Measurements from ENCODE around the gene LRRC55.

LRRC55 gene

DNA sequence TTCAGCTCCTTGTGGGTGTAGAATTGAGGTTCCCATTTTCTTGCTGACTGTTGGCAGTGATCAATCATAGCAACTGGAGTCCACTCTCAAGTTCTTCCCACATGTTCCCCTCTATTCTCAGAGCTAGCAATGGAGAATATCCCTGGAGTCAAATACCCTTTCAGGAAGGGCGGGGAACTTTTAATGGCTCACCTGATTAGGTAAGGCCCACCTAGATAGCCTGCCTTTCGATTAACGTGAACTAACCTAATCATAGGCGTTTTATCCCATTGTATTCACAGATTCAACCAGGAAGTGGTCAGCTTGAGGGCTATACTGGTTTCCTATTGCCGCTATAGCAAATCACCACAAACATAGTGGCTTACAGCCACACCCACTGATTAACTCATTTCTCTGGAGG, 7.1 kb upstream of the LRRC55 start:
- Histone ChIP-seq H3K36me3 (ENCODE audit: control insufficient read depth in 1 of 2, insufficient read depth in 2 of 2, low read depth in 1 of 2, low read length in 2 of 2) (no peaks in the 10 kb centered on the region), H3K4ac (ENCODE audit: low read depth in 1 of 2, low read length in 2 of 2) (no peak overlapping the region), H3K4me2 (ENCODE audit: low read length, poor library complexity, severe bottlenecking) (no peak overlapping the region), H3K18ac (ENCODE audit: low read depth in 1 of 2, low read length in 2 of 2) (no peak overlapping the region), H3K27ac (ENCODE audit: low read length, poor library complexity, severe bottlenecking) (no peak overlapping the region), H3K4me1 (ENCODE audit: control insufficient read depth, insufficient read depth, low read depth, low read length) (no peaks in the 10 kb centered on the region), H3K23ac (ENCODE audit: low read length in 2 of 2) (peak overlapping the region in 1 of 2 experiments; percentile 20), H3K27me3 (ENCODE audit: control insufficient read depth in 1 of 2, insufficient read depth in 1 of 2, low read length in 2 of 2) (peaks cover 10 to 44% of the 10 kb centered on the region in 2 experiments), H4K91ac (ENCODE audit: low read length) (no peak overlapping the region), H2BK15ac (ENCODE audit: low read depth, poor library complexity, severe bottlenecking) (no peak overlapping the region), H3K14ac (ENCODE audit: low read length in 2 of 2) (no peak overlapping the region), H3K9me3 (ENCODE audit: control insufficient read depth, low read length) (no peaks in the 10 kb centered on the region), H3K79me1 (replicated peaks; ENCODE audit: low read length, poor library complexity, severe bottlenecking) (no peaks in the 10 kb centered on the region), H2AFZ (ENCODE audit: low read depth, low read length) (no peak overlapping the region), H2AK5ac (ENCODE audit: low read length, severe bottlenecking) (no peak overlapping the region), H2BK120ac (ENCODE audit: low read depth, low read length) (no peak overlapping the region), H2BK12ac (ENCODE audit: low read length in 2 of 2) (no peak overlapping the region), H2BK5ac (ENCODE audit: low read depth, low read length, poor library complexity, severe bottlenecking) (no peak overlapping the region), H3K9ac (ENCODE audit: low read length) (no peak overlapping the region), H4K8ac (ENCODE audit: low read length) (no peak overlapping the region), H3K4me3 (ENCODE audit: insufficient read depth in 1 of 2, low read depth in 1 of 2, low read length in 2 of 2) (no peak overlapping the region)
- no peak for DNase-seq
- WGBS = 86% methylated on average over 5 of the region's 5 CpGs

DNA sequence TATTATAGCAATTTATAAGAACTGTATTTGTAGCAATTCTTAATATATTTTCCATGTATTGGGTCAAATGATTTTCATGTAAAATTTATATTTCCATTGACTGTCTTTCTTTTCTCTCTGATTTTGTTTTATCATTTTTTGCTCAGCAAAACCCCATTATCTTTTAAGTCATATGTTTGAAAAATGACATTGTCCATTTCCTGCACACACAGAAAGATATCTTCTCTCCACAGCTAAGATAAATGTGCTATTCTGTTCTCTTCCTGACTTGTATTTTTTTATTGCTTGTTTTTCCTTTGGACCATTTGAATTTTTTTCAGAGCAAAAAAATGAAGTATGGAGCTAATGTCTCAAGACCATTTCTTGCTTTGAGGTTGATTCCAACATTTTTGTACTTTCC, 6.3 kb upstream of the LRRC55 start:
- Histone ChIP-seq H3K36me3 (ENCODE audit: control insufficient read depth in 1 of 2, insufficient read depth in 2 of 2, low read depth in 1 of 2, low read length in 2 of 2) (no peaks in the 10 kb centered on the region), H3K14ac (ENCODE audit: low read length in 2 of 2) (no peak overlapping the region), H3K4me2 (ENCODE audit: low read length, poor library complexity, severe bottlenecking) (no peak overlapping the region), H3K4ac (ENCODE audit: low read depth in 1 of 2, low read length in 2 of 2) (no peak overlapping the region), H2AFZ (ENCODE audit: low read depth, low read length) (no peak overlapping the region), H2BK15ac (ENCODE audit: low read depth, poor library complexity, severe bottlenecking) (no peak overlapping the region), H3K23ac (ENCODE audit: low read length in 2 of 2) (no peak overlapping the region), H3K27ac (ENCODE audit: low read length, poor library complexity, severe bottlenecking) (no peak overlapping the region), H2BK5ac (ENCODE audit: low read depth, low read length, poor library complexity, severe bottlenecking) (no peak overlapping the region), H2BK120ac (ENCODE audit: low read depth, low read length) (no peak overlapping the region), H3K18ac (ENCODE audit: low read depth in 1 of 2, low read length in 2 of 2) (no peak overlapping the region), H3K79me1 (replicated peaks; ENCODE audit: low read length, poor library complexity, severe bottlenecking) (no peaks in the 10 kb centered on the region), H2AK5ac (ENCODE audit: low read length, severe bottlenecking) (no peak overlapping the region), H4K91ac (ENCODE audit: low read length) (no peak overlapping the region), H2BK12ac (ENCODE audit: low read length in 2 of 2) (no peak overlapping the region), H4K8ac (ENCODE audit: low read length) (no peak overlapping the region), H3K9ac (ENCODE audit: low read length) (no peak overlapping the region), H3K4me3 (ENCODE audit: insufficient read depth in 1 of 2, low read depth in 1 of 2, low read length in 2 of 2) (no peak overlapping the region), H3K27me3 (ENCODE audit: control insufficient read depth in 1 of 2, insufficient read depth in 1 of 2, low read length in 2 of 2) (peaks cover 19 to 52% of the 10 kb centered on the region in 2 experiments), H3K9me3 (ENCODE audit: control insufficient read depth, low read length) (no peaks in the 10 kb centered on the region), H3K4me1 (ENCODE audit: control insufficient read depth, insufficient read depth, low read depth, low read length) (no peaks in the 10 kb centered on the region)
- no peak for DNase-seq

GRCh38 chr11:57178334-57178733, 3.4 kb upstream of the LRRC55 start:
- H3K9me3 ChIP-seq (ENCODE audit: control insufficient read depth, low read length) = no peaks in the 10 kb centered on the region
- H2BK15ac ChIP-seq (ENCODE audit: low read depth, poor library complexity, severe bottlenecking) = no peak overlapping the region
- H2AK5ac ChIP-seq (ENCODE audit: low read length, severe bottlenecking) = no peak overlapping the region
- no peaks in the 10 kb centered on the region for H3K36me3 ChIP-seq (ENCODE audit: control insufficient read depth in 1 of 2, insufficient read depth in 2 of 2, low read depth in 1 of 2, low read length in 2 of 2)
- no peak overlapping the region for H2BK120ac ChIP-seq (ENCODE audit: low read depth, low read length)
- no peak overlapping the region for H3K18ac ChIP-seq (ENCODE audit: low read depth in 1 of 2, low read length in 2 of 2)
- H2BK5ac ChIP-seq (ENCODE audit: low read depth, low read length, poor library complexity, severe bottlenecking) = no peak overlapping the region
- WGBS = no CpG with 5 or more reads among the region's 2 CpGs
- peaks cover 34 to 51% of the 10 kb centered on the region in 2 experiments for H3K27me3 ChIP-seq (ENCODE audit: control insufficient read depth in 1 of 2, insufficient read depth in 1 of 2, low read length in 2 of 2)
- H3K4me2 ChIP-seq (ENCODE audit: low read length, poor library complexity, severe bottlenecking) = no peak overlapping the region
- H4K8ac ChIP-seq (ENCODE audit: low read length) = no peak overlapping the region
- no peaks in the 10 kb centered on the region for H3K79me1 ChIP-seq (replicated peaks; ENCODE audit: low read length, poor library complexity, severe bottlenecking)
- no peak overlapping the region for H3K4me3 ChIP-seq (ENCODE audit: insufficient read depth in 1 of 2, low read depth in 1 of 2, low read length in 2 of 2)
- no peak overlapping the region for H2BK12ac ChIP-seq (ENCODE audit: low read length in 2 of 2)
- no peak overlapping the region for H3K14ac ChIP-seq (ENCODE audit: low read length in 2 of 2)
- no peak overlapping the region for H2AFZ ChIP-seq (ENCODE audit: low read depth, low read length)
- no peak overlapping the region for H3K27ac ChIP-seq (ENCODE audit: low read length, poor library complexity, severe bottlenecking)
- no peak overlapping the region for H3K4ac ChIP-seq (ENCODE audit: low read depth in 1 of 2, low read length in 2 of 2)
- H4K91ac ChIP-seq (ENCODE audit: low read length) = no peak overlapping the region
- H3K23ac ChIP-seq (ENCODE audit: low read length in 2 of 2) = no peak overlapping the region
- no peak overlapping the region for H3K9ac ChIP-seq (ENCODE audit: low read length)
- no peaks in the 10 kb centered on the region for H3K4me1 ChIP-seq (ENCODE audit: control insufficient read depth, insufficient read depth, low read depth, low read length)
- DNase-seq = no peak

GRCh38 chr11:57179681-57180080, 2.1 kb upstream of the LRRC55 start:
- H3K9me3 ChIP-seq (ENCODE audit: control insufficient read depth, low read length) = no peaks in the 10 kb centered on the region
- peaks cover 34 to 55% of the 10 kb centered on the region in 2 experiments for H3K27me3 ChIP-seq (ENCODE audit: control insufficient read depth in 1 of 2, insufficient read depth in 1 of 2, low read length in 2 of 2)
- H3K27ac ChIP-seq (ENCODE audit: low read length, poor library complexity, severe bottlenecking) = no peak overlapping the region
- DNase-seq = no peak
- H3K14ac ChIP-seq (ENCODE audit: low read length in 2 of 2) = no peak overlapping the region
- no peak overlapping the region for H2BK12ac ChIP-seq (ENCODE audit: low read length in 2 of 2)
- H3K4me2 ChIP-seq (ENCODE audit: low read length, poor library complexity, severe bottlenecking) = no peak overlapping the region
- no peak overlapping the region for H3K4me3 ChIP-seq (ENCODE audit: insufficient read depth in 1 of 2, low read depth in 1 of 2, low read length in 2 of 2)
- no peak overlapping the region for H4K91ac ChIP-seq (ENCODE audit: low read length)
- no peak overlapping the region for H3K18ac ChIP-seq (ENCODE audit: low read depth in 1 of 2, low read length in 2 of 2)
- H2AK5ac ChIP-seq (ENCODE audit: low read length, severe bottlenecking) = no peak overlapping the region
- 41% methylated on average over 7 of the region's 7 CpGs for WGBS
- H3K4ac ChIP-seq (ENCODE audit: low read depth in 1 of 2, low read length in 2 of 2) = no peak overlapping the region
- no peak overlapping the region for H4K8ac ChIP-seq (ENCODE audit: low read length)
- no peaks in the 10 kb centered on the region for H3K36me3 ChIP-seq (ENCODE audit: control insufficient read depth in 1 of 2, insufficient read depth in 2 of 2, low read depth in 1 of 2, low read length in 2 of 2)
- H2BK15ac ChIP-seq (ENCODE audit: low read depth, poor library complexity, severe bottlenecking) = no peak overlapping the region
- no peak overlapping the region for H2BK5ac ChIP-seq (ENCODE audit: low read depth, low read length, poor library complexity, severe bottlenecking)
- H3K23ac ChIP-seq (ENCODE audit: low read length in 2 of 2) = no peak overlapping the region
- H2BK120ac ChIP-seq (ENCODE audit: low read depth, low read length) = no peak overlapping the region
- no peaks in the 10 kb centered on the region for H3K79me1 ChIP-seq (replicated peaks; ENCODE audit: low read length, poor library complexity, severe bottlenecking)
- no peak overlapping the region for H3K9ac ChIP-seq (ENCODE audit: low read length)
- no peak overlapping the region for H2AFZ ChIP-seq (ENCODE audit: low read depth, low read length)
- H3K4me1 ChIP-seq (ENCODE audit: control insufficient read depth, insufficient read depth, low read depth, low read length) = no peaks in the 10 kb centered on the region
